AG09309 (cell line): ENCODE results near the gene AGBL4.

ENCODE experiments used
- DNase-seq: peaks from one replicate; pipeline ENCODE4 v3.0.0-alpha.2; 2010; ENCODE audit warnings: low read depth
- H3K4me3 ChIP-seq: 2 replicates; pipeline ENCODE4 v1.5.1; 2011; ENCODE audit warnings: mild to moderate bottlenecking, low read depth, low read length, moderate library complexity; ENCODE audit not compliant: control insufficient read depth
- CTCF ChIP-seq: IDR thresholded peaks from 2 replicates; pipeline ENCODE4 v1.5.1; 2011; ENCODE audit warnings: mild to moderate bottlenecking, low read depth, low read length, inconsistent platforms; ENCODE audit not compliant: insufficient read depth, control insufficient read depth; ENCODE audit errors: missing control alignments

Gene AGBL4

GRCh38 chr1:48988633-48989197 lies 1035.0 kb downstream of the AGBL4 start:
- no peak for DNase-seq
- TF ChIP-seq CTCF: no peak
- H3K4me3 ChIP-seq: no peak overlapping the region

DNA sequence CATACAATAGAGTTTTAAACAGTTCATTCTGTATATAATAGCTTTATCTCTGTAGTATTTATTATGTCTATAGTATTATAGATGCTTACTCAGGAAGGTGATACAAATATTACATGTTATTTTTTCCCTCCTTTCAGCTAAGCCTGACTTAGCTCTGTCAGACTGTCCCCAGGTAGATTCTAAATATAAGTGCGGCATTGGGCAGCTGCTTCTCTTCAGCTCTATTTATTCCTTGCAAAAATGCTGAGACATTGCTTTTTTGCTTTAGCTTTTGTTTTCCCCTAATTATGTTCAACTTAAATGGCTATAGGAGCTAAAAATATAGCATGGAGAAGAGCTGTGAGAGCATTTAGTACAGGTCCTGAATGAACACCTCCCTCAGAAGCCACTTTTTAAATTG lies 1043.8 kb downstream of the AGBL4 start:
- no peak overlapping the region for H3K4me3 ChIP-seq
- no peak for DNase-seq
- TF ChIP-seq CTCF: no peak

- no peak overlapping the region for H3K4me3 ChIP-seq
- no peak for TF ChIP-seq CTCF
- no peak for DNase-seq
Measured at GRCh38 chr1:48978413-48978812, 1045.3 kb downstream of the AGBL4 start.

- TF ChIP-seq CTCF: no peak
- no peak for DNase-seq
- no peak overlapping the region for H3K4me3 ChIP-seq
Measured at GRCh38 chr1:48977273-48977672, 1046.5 kb downstream of the AGBL4 start.

GRCh38 chr1:48969971-48970370 lies 1053.8 kb downstream of the AGBL4 start:
- TF ChIP-seq CTCF: no peak
- no peak for DNase-seq
- no peak overlapping the region for H3K4me3 ChIP-seq

DNA sequence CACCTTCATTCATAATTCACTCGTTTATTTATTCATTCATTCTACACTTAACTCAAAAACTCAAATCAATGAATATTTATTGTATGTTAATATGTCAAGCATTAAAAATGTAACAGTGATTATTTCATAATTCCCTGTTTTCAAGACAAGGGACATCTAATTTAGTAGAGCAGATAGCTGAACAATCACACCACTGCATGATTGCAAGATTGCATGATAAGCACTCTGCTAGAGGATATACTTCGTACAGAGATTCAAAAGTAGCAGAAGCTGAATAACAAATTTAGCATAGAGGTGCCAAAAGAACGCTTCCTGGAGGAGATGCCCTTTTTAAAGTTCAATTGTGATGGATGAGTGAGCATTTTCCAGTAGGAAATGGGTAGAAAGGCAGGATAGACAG lies 1056.4 kb downstream of the AGBL4 start:
- DNase-seq: no peak
- TF ChIP-seq CTCF: no peak
- H3K4me3 ChIP-seq: no peak overlapping the region

DNA sequence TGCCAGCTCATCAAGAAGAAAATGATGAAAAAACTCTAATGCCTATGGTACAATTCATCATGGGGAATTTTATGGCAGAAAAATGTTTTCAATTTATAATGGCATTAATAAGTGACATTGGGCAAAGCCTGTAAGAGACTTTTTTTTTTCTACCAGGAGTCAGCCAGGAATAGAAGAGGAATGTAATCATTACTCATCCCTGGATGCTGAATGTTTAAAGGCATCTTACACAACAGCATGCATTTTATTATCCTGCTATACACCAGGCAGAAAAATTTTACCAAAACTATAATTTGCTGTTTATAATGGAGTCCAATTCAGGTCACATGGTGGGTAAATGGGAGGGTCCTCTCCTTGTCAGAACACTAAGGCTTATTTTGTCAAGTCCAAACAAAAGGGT lies 1057.2 kb downstream of the AGBL4 start:
- TF ChIP-seq CTCF: no peak
- H3K4me3 ChIP-seq: no peak overlapping the region
- no peak for DNase-seq
